HepG2 (cell line): ENCODE data around the gene NUTF2.
A peak's percentile ranks its signal among the peaks of the same experiment; 100 is the strongest.

ENCODE experiments used
- CTCF ChIP-seq: sonication (generic); formaldehyde crosslinking; IDR thresholded peaks from 2 replicates; pipeline ENCODE4 v1.5.0; 2020; ENCODE audit warnings: mild to moderate bottlenecking, missing genetic modification reagents, moderate library complexity
- ERF ChIP-seq: IDR thresholded peaks from 2 replicates; pipeline ENCODE4 v1.6.1; 2018; ENCODE audit warnings: missing biosample characterization, missing genetic modification reagents
- GABPA ChIP-seq, 2 experiments: IDR thresholded peaks; 2 replicates each; pipeline ENCODE4 v1.6.1; 2011 to 2016; ENCODE audit warnings: low read depth in 2 of 2, low read length in 1 of 2, missing biosample characterization in 1 of 2, missing genetic modification characterization in 1 of 2
- MAFK ChIP-seq, 2 experiments: IDR thresholded peaks in 1 of 2; conservative IDR thresholded peaks in 1 of 2; 2 replicates each; pipeline ENCODE4 v1.6.1; 2011; ENCODE audit warnings: improper control_type of control experiment in 2 of 2, low read length in 2 of 2
- NCOA5 ChIP-seq: sonication (generic); formaldehyde crosslinking; IDR thresholded peaks from 2 replicates; pipeline ENCODE4 v1.4.0; 2020; ENCODE audit warnings: missing genetic modification reagents
- PAWR ChIP-seq: sonication (generic); formaldehyde crosslinking; IDR thresholded peaks from 2 replicates; pipeline ENCODE4 v1.4.0; 2020; ENCODE audit warnings: missing genetic modification reagents, mild to moderate bottlenecking, borderline replicate concordance
- PRDM10 ChIP-seq: sonication (generic); formaldehyde crosslinking; IDR thresholded peaks from 2 replicates; pipeline ENCODE4 v1.4.0; 2020; ENCODE audit warnings: low read depth, missing genetic modification reagents
- REST ChIP-seq, 2 experiments: IDR thresholded peaks; 2 replicates each; pipeline ENCODE4 v1.6.1; 2011 to 2012; ENCODE audit warnings: low read length in 2 of 2, borderline replicate concordance in 1 of 2, low read depth in 1 of 2, mild to moderate bottlenecking in 1 of 2, moderate library complexity in 1 of 2
- RXRA ChIP-seq: sonication (generic); formaldehyde crosslinking; IDR thresholded peaks from 2 replicates; pipeline ENCODE4 v1.5.1; 2020; ENCODE audit warnings: missing genetic modification reagents
- STAG1 ChIP-seq: sonication (generic); formaldehyde crosslinking; IDR thresholded peaks from 2 replicates; pipeline ENCODE4 v1.4.0; 2020; ENCODE audit warnings: missing genetic modification reagents
- ZBTB33 ChIP-seq: sonication (generic); formaldehyde crosslinking; IDR thresholded peaks from 2 replicates; pipeline ENCODE4 v1.4.0; 2020; ENCODE audit warnings: missing genetic modification reagents
- ZBTB46 ChIP-seq: sonication (generic); formaldehyde crosslinking; IDR thresholded peaks from 2 replicates; pipeline ENCODE4 v1.4.0; 2020; ENCODE audit warnings: mild to moderate bottlenecking, missing genetic modification reagents, borderline replicate concordance
- ZNF747 ChIP-seq: sonication (generic); formaldehyde crosslinking; IDR thresholded peaks from 2 replicates; pipeline ENCODE4 v1.8.1; 2023; ENCODE audit warnings: missing genetic modification reagents, mild to moderate bottlenecking, borderline replicate concordance

DNA sequence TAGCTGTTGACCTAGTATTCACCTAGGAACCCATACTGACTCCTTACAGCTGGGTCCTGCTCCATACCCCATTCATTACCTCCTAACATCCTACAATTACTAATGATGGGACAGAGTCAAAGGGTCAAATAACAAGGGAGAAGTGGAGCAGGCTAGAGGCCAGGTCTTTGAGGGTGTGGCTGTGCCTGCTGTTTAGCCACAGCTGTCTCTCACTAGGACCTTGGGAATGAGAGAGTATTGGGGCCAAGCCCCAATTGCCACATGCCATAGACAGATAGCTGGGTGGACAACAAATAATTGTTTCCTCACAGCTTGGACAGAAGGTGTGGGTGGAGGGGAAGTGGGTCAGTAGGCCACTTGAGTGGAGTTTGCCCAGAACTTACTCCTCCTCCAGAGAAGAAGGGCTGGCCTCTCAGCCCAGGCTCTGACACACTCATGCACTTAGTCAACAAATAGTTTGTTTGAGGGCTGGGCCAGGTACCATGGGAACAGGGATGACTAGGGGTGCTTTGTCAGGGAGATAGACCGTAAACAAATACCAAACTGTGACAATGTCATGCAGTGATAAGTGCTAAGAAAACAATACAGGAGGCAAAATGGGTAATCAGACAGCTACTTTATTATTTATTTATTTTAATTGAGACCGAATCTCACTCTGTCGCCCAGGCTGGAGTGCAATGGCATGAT lies 11.0 kb downstream of the NUTF2 start:
- TF ChIP-seq NCOA5 (CRISPR knock-in tag) (no peak), ZNF747 (CRISPR knock-in tag) (no peak), ERF (CRISPR knock-in tag) (0 out of 2 replicates have a peak, but pooled peaks have one; percentile 36), ZBTB46 (no peak), PAWR (CRISPR knock-in tag) (no peak), RXRA (CRISPR knock-in tag) (peak; percentile 59; the same call in 1 of the 2 replicates), ZBTB33 (CRISPR knock-in tag) (no peak), CTCF (CRISPR knock-in tag) (no peak), PRDM10 (CRISPR knock-in tag) (0 out of 2 replicates have a peak, but pooled peaks have one; percentile 13), REST (IDR thresholded peaks at IDR 0.05; ENCODE audit: borderline replicate concordance in 1 of 2, low read depth in 1 of 2, low read length in 2 of 2) (peak in 1 of 2 experiments; percentile 67; a peak in 1 of 4 replicates), STAG1 (CRISPR knock-in tag) (no peak), GABPA (IDR thresholded peaks at IDR 0.05; ENCODE audit: low read depth, low read length) (no peak), GABPA (CRISPR knock-in tag; IDR thresholded peaks at IDR 0.05; ENCODE audit: low read depth) (0 out of 2 replicates have a peak, but pooled peaks have one; percentile 33), MAFK (conservative IDR thresholded peaks at IDR 0.05 in 1 of 2, IDR thresholded peaks at IDR 0.05 in 1 of 2; ENCODE audit: low read length in 2 of 2) (peak in 1 of 2 experiments; percentile 24; a peak in 2 of 4 replicates)
